Measurements from ENCODE around the gene KIAA0586. TPM values are rescaled to one million over a fixed set of nuclear protein-coding genes. Genes with fewer than 3 reads are reported as not detected.

The KIAA0586 gene
- polyA plus RNA-seq, 1 experiment: 9.4 TPM

DNA sequence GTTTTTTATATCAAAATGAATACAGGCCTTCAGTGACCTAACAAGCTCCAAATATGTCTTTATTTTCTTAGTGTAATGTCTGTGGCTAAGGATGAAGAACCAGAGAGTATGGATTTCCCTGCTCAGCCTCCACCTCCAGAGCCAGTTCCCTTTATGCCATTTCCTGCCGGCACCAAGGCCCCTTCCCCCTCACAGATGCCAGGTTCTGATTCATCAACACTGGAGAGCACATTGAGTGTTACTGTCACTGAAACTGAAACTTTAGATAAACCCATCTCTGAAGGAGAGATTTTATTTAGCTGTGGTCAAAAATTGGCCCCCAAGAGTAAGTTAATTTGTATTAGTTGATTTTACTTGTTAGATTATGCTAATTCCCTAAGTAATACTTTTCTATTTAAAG, 61.0 kb downstream of the KIAA0586 start:
- POLR2A ChIA-PET: no interaction called here
- TF ChIP-seq, protein P1, sequence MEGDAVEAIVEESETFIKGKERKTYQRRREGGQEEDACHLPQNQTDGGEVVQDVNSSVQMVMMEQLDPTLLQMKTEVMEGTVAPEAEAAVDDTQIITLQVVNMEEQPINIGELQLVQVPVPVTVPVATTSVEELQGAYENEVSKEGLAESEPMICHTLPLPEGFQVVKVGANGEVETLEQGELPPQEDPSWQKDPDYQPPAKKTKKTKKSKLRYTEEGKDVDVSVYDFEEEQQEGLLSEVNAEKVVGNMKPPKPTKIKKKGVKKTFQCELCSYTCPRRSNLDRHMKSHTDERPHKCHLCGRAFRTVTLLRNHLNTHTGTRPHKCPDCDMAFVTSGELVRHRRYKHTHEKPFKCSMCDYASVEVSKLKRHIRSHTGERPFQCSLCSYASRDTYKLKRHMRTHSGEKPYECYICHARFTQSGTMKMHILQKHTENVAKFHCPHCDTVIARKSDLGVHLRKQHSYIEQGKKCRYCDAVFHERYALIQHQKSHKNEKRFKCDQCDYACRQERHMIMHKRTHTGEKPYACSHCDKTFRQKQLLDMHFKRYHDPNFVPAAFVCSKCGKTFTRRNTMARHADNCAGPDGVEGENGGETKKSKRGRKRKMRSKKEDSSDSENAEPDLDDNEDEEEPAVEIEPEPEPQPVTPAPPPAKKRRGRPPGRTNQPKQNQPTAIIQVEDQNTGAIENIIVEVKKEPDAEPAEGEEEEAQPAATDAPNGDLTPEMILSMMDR (IDR thresholded peaks at IDR 0.05; ENCODE audit: insufficient read depth, low read depth, low read length): no peak
- CTCF ChIA-PET: interaction anchor here (3.0 kb wide), 1 partner anchor 13 kb away, joined by 17 read pairs; no protein-coding TSS in a partner anchor
- DNase-seq (ENCODE audit: low read depth): no peak
- Histone ChIP-seq H3K4me3 (ENCODE audit: low read depth, low read length) (no peak overlapping the region), H3K36me3 (ENCODE audit: control insufficient read depth, insufficient read depth, low read length) (no peaks in the 10 kb centered on the region), H3K27me3 (ENCODE audit: control insufficient read depth, insufficient read depth, low read length) (no peaks in the 10 kb centered on the region)

DNA sequence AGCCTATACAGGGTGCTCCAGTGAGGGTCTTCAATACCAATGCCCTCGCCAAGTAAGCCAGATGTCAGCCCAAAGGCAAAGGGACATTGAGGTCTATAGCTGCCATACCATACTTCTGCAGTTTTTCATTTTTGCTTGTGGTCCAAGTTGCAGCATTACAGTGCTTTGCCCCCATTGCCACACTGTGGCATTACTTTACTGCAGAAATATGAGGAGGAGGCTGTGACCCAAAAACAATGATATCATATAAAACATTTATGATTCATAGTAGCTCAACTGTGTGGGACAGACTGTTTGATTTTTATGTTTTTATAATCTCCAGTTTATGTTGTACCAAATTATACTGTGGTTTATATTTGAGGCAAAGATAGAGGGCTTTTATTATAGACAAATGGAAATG, 64.1 kb downstream of the KIAA0586 start:
- TF ChIP-seq, protein P1 (IDR thresholded peaks at IDR 0.05; ENCODE audit: insufficient read depth, low read depth, low read length): no peak
- CTCF ChIA-PET: interaction anchor here (1.2 to 3.0 kb wide), 2 partner anchors 10 to 147 kb away, joined by 4 to 17 read pairs; no protein-coding TSS in a partner anchor
- no peak for DNase-seq (ENCODE audit: low read depth)
- Histone ChIP-seq H3K27me3 (ENCODE audit: control insufficient read depth, insufficient read depth, low read length) (no peaks in the 10 kb centered on the region), H3K4me3 (ENCODE audit: low read depth, low read length) (no peak overlapping the region), H3K36me3 (ENCODE audit: control insufficient read depth, insufficient read depth, low read length) (no peaks in the 10 kb centered on the region)
- POLR2A ChIA-PET: no interaction called here

DNA sequence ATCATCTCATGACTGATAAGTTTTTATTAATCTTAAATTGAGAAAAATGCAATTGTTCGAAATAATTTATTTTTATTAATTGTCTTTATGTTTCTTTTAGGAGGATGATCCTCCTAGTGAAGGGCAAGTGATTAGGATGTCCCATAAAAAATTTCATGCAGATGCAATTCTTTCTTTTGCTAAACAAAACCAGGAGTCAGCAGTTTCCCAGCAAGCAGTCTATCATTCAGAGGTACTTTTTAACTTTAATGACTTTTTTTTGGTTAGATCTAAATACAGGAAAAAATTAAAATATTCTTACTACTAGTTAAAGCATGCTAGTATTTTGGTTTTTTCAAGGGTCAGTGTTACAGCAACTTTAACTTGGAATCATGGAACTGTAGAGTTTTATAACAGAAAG, 64.5 kb downstream of the KIAA0586 start:
- Histone ChIP-seq H3K27me3 (ENCODE audit: control insufficient read depth, insufficient read depth, low read length) (no peaks in the 10 kb centered on the region), H3K4me3 (ENCODE audit: low read depth, low read length) (no peak overlapping the region), H3K36me3 (ENCODE audit: control insufficient read depth, insufficient read depth, low read length) (no peaks in the 10 kb centered on the region)
- TF ChIP-seq, protein P1 (IDR thresholded peaks at IDR 0.05; ENCODE audit: insufficient read depth, low read depth, low read length): no peak
- ChIA-PET POLR2A (no interaction called here), CTCF (interaction anchor here (0.5 to 1.8 kb wide), 2 partner anchors 9 to 95 kb away, joined by 3 to 10 read pairs; no protein-coding TSS in a partner anchor)
- no peak for DNase-seq (ENCODE audit: low read depth)

DNA sequence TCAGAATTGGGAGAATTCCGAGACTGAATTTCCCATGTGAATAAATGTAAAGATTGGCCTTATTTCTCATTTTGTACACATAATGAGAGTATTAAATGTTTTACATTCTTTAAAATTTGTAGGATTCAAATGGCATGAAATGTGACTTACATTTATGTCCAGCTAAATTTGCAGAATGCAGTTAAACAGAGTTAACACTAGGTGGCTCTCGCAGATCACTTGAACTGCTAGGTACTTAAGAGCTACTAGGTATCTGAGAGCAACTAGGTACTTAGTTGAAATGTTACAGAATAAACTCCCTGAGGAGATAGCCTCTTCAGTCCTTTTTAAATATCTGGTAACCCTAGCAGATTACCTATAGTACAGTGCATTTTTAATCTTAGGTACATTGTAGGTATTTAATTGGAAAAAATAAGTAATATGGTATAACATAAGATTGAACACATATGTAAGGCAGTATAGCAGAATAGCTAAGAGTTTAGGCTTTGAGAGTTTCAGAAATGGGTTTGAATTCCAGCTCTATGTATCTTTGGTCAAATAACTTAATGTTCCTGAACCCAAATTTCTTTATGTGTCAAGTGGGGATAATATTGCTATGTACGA, 73.8 kb downstream of the KIAA0586 start:
- DNase-seq (ENCODE audit: low read depth): peak; percentile 27
- no peak overlapping the region for H3K4me3 ChIP-seq (ENCODE audit: low read depth, low read length)
- ChIA-PET CTCF (interaction anchor here (0.6 to 3.5 kb wide), 45 partner anchors 9 to 623 kb away, joined by 3 to 38 read pairs (median 4); partner anchors contain the start of gene DACT1), POLR2A (interaction anchor here (0.6 kb wide), 1 partner anchor 127 kb away, joined by 13 read pairs; no protein-coding TSS in a partner anchor)
- H3K36me3 ChIP-seq (ENCODE audit: control insufficient read depth, insufficient read depth, low read length): no peaks in the 10 kb centered on the region
- TF ChIP-seq, protein P1 (IDR thresholded peaks at IDR 0.05; ENCODE audit: insufficient read depth, low read depth, low read length): peak; percentile 78
- H3K27me3 ChIP-seq (ENCODE audit: control insufficient read depth, insufficient read depth, low read length): no peaks in the 10 kb centered on the region

DNA sequence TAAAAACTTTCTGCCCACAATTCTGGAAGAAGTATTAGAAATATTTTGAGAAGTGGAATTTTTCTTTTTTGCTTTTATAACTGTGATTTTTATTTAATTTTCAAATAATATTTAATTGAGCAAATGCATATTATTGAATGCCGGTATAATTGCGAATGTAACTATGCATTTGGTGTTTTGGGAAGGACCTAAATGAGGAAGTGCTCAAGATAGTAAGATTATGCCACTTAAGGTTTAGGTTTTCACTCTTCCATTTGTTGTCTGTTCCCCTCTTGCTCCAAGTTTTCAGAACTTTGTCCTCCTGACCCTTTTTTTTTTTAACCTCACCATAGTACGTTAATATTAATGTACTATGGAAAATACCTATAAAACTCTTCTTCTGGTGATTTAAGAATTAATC, 85.8 kb downstream of the KIAA0586 start:
- CTCF ChIA-PET: no interaction called here
- POLR2A ChIA-PET: no interaction called here
- H3K36me3 ChIP-seq (ENCODE audit: control insufficient read depth, insufficient read depth, low read length): no peaks in the 10 kb centered on the region

More for the DNA sequence above, 85.8 kb downstream of the KIAA0586 start:
- no peaks in the 10 kb centered on the region for H3K27me3 ChIP-seq (ENCODE audit: control insufficient read depth, insufficient read depth, low read length)
- no peak overlapping the region for H3K4me3 ChIP-seq (ENCODE audit: low read depth, low read length)
- TF ChIP-seq, protein P1 (IDR thresholded peaks at IDR 0.05; ENCODE audit: insufficient read depth, low read depth, low read length): no peak
- DNase-seq (ENCODE audit: low read depth): no peak
